GM21723 (cell line): Measurements from ENCODE around the gene DYNLL1.
A peak's percentile ranks its signal among the peaks of the same experiment; 100 is the strongest.
"Not testable (repeated sequence)": the region's sequence is repeated elsewhere in the genome, so short reads cannot be mapped to it uniquely, and the experiment has no call there.

Experiments
- ATAC-seq: cut with Tn5 transposase; IDR thresholded peaks from one replicate; pipeline ENCODE4 v1.9.1; 2021; ENCODE audit warnings: mild to moderate bottlenecking, moderate library complexity; ENCODE audit not compliant: unreplicated experiment

Gene DYNLL1

GRCh38 chr12:120473807-120474615 is 21.9 kb upstream of the DYNLL1 start:
- ATAC-seq: no peak

DNA sequence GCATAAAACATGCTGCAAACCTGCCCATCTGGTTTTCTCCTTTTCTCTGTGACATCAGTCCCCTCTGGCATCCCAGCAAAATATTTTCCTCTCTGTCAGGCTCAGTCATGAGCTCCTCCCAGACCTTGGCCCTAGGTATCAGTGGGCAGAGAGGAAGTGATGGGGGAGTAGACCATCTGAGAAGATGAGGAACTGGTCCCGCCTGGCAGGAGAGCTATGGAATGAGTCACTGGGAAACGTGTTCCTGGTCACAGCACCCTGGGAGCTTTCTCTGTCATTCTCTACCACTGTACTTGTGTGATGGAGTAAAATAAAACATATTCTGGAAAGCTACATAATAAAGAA is 21.3 kb upstream of the DYNLL1 start:
- no peak for ATAC-seq

DNA sequence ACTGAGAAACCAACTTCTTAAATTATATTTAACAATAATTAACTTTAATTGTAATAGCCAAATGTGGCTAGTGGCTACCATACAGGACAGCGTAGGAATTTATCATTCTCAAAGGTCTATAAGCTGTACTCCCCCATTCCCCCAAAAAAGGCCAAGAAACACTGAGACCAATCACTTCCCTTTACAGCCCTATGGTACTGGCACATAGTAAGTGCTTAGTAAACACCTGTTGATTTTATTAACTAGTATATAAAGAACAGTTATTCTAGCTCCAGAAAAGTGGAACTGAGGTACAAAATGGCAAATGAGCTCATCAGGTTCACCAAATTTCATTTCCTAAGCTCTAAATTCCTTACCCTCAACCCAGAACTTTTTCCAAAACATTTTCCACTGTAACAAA is 20.3 kb upstream of the DYNLL1 start:
- no peak for ATAC-seq

DNA sequence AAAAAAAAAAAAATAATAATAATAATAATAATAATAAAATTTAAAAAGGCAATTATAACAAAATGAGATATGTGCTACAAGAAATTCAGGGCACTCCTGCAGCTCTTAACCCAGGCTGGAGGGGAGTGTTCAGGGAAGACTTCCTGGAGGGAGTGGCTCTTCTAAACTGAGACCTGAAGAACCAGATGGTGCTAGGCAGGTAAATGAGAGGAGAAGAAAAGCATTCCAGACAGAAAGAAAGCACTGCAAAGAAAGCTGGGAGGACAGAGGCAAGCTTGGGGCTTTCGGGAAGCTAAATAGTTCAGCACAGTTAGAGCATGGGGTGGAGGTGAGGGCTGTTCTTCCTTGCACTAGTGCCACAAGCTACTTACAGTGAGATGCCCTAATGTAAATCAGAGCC is 16.5 kb upstream of the DYNLL1 start:
- no peak for ATAC-seq

DNA sequence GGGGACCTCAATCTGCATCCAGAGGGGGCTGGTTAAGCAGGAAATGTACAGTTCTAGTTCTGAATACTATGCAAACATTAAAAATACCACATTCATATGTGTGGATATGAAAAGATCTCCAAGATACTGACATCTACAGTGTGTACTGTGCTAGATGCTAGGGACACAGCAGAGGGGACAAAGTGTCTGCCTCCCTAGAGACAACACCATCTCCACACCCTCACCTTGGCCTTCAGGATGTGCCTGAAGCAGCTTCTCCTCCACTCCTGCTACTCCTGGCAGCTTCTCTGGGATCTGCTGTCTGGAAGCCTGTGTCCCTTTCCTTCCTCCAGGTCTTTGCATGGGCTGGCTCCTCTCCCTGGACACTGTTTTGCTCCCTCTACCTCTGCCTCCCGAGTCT is 15.7 kb upstream of the DYNLL1 start:
- ATAC-seq: no peak

- ATAC-seq: no peak
Observed at GRCh38 chr12:120481022-120481767, 14.7 kb upstream of the DYNLL1 start.

- ATAC-seq: no peak
Observed at GRCh38 chr12:120483621-120484020, 12.3 kb upstream of the DYNLL1 start.

- ATAC-seq: no peak
Observed at GRCh38 chr12:120485961-120486881, 9.7 kb upstream of the DYNLL1 start.

DNA sequence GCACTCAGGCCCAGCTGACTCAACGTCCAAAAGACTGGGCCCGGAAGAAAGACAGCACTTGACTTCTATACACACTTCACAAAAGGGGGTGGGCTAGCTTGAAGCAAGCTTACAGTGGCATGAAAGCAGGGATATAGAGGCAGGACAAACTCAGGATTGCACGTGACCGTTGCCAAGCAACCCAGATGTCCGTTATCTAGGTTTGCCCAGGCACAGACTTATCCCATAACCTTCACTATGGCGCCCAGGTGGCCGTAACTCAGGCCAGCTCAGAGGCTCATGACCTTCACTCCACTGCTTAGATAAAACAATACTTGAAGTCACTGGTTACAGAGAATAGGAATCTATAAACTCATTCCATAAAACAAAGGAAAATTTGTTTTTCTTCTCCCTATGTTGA is 8.4 kb upstream of the DYNLL1 start:
- ATAC-seq: not testable (repeated sequence)

DNA sequence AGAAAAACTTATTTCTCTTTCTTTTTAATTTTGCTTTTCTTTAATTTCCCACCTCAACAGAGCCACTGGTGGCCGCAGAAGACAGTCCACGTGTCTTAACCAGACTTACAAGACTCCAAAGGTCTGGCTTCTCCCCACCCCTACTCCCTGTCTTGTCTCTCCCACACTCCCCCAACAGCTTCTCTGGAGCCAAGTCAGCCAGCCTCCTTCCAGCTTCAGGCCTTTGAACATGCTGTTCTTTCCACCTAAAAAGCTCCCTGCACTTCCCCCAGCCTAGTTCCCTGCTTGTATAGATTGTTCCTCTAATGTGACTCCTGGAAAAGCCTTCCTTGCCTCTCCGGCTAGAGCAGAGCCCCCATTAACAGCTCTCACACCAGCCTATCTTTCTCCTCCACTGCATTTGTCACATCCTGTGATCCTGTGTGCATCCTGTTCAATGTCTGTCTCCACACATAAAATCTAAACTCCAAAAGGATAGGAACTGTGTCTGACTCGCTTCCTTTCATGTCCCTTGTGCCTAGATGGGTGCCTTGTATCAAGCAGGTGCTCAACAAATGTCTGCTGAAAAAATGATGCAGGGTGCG is 7.8 kb upstream of the DYNLL1 start:
- ATAC-seq: no peak

GRCh38 chr12:120489018-120489417 is 6.9 kb upstream of the DYNLL1 start:
- no peak for ATAC-seq

GRCh38 chr12:120490325-120490724 is 5.6 kb upstream of the DYNLL1 start:
- ATAC-seq: no peak

DNA sequence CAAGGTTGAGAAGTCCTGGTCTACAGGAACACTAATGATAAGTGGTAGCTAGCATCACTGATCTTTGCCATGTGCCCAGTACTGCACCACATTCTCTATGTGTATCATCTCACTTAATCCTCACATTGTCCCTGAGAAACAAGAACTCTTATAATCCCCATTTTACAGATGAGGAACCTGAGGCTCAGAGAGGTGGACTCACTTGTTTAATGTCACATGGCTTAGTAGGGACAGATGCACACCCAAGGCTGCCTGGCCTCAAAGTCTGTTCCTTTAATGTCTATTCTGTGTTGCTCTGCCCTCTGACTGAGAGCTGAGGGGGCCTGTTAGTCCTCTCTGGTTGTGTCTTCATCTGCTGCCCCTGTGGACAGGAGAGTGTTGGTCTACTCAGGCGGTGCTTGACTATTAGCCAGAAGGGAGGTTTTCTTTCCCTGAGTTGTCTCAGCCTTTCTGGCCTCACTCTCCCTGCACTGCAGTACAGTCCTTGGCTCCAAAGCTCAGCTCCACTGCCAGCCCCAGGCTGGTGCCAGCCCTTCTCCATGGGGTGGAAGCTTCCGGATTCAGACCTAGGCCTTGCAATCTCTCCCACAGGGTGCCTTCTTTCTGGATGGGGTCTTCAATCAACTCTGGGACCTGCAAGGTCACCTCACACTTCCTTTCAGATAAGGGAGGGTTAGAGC is 4.9 kb upstream of the DYNLL1 start:
- no peak for ATAC-seq

DNA sequence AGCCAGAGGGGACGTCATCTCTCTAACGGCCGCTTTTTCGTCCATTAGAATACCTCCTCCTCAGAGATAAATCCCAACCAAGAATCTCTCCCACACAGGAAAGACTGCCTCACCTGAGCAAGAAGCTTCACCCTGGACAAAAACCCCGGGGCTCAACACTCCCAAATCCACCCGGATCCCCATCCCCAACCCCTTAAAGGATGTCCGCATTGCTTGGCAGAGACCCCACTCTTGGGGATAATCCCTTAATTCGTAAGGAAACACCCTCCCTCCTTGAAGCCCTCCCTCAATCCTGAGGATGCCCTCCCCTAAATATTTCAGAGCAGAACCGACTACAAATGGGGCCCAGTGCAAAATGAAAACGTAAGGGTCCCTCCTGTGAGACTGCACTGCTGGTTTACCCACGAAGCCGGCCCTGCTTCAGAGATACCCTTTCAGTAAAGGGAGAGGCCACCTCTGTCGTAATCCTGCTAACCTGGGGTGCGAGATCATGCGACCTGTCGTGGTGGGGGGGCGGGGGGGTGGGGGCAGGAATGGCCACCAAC is 655 bp upstream of the DYNLL1 start:
- ATAC-seq: peak; percentile 8

DNA sequence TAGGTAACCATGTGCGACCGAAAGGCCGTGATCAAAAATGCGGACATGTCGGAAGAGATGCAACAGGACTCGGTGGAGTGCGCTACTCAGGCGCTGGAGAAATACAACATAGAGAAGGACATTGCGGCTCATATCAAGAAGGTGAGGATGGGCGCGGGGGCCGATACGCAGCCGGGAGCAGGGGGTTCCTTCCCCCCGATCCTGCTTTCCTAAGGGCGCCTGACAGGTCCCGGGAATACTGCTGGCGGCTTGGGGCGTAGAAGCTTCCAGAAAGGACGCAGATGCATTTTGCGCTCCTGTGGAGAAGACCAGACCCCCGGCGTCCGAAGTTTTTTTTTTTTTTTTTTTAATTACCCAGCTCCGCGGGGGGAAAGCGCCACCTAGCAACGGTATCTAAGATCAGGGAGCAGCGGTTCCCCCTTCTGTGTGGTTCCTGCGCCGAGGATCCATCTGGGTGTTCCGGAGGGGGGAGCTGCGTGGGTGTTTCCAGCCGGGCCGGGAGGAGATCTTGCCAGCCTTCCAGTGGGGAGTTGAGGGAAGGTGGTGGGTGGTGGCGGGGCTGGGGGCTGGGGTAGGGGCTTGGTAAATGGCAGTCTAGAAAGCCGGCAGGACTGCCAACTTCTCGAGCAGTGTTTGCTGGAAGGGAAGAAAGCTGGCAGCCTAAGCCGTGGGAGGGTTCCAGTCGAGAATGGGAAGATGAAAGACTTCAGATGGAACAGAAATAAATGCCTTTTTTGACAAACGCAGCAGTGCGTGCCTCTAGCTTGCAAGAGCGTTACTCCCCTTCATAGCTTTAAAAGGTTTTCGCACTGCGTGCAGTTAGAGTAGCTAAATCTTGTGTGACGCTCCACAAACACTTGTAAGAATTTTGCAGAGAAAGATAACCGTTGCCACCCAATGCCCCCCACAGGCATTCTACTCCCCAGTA is 764 bp downstream of the DYNLL1 start:
- ATAC-seq: peak; percentile 27

GRCh38 chr12:120497524-120498150 is 1.7 kb downstream of the DYNLL1 start:
- no peak for ATAC-seq

DNA sequence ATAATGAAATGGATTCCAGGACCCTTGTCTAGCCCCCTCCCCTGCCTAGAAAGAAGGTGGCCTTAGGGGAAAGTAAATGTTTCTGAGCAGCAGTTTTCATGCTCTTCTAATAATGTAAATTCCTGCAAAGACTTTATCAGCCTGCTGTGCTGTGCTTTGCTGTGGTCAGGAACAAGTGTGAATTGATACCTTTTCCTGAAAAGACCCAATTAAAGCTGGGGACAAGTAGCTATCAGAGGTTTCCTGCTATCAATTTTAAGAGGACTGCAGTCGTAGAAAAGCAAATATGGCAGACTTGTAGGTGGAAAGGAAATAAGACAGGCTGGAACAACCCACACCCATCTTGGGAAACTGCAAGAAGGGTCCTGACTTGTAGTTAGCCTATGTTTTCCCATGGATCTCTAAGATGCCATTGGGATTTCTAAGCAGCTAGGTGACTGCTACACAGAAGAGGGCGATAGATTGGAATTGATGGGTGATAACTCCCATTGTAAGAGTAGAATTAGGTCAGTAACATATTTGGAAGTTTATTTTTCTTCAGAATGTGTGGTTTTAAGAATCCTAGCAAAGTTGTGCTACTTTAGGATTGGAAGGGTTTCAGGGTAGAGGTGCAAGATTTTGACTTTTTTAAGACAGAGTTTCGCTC is 3.1 kb downstream of the DYNLL1 start:
- no peak for ATAC-seq

GRCh38 chr12:120500581-120500980 is 4.7 kb downstream of the DYNLL1 start:
- ATAC-seq: no peak
